Panc1 (cell line): ENCODE data around the gene SAPCD1. TPM values are rescaled to one million over a fixed set of nuclear protein-coding genes. Genes with fewer than 3 reads are reported as not detected.

Source experiments
- ATAC-seq: fragments of 200-7000 bp; cut with Tn5 transposase; 2 replicates; pipeline ENCODE4 v1.9.1; 2020; ENCODE audit warnings: mild to moderate bottlenecking, moderate library complexity
- BruUV-seq: library from RNA; stranded (reverse); fragments of 400-500 nt; replicated peaks from 2 replicates; lab custom pipeline; 2021; lab: Mats Ljungman, UMichigan
- CTCF ChIA-PET: fragments of 300-600 bp; sonication (Branson Sonifier 250); formaldehyde crosslinking; loops from one replicate; lab custom pipeline; 2022; ENCODE audit warnings: antibody characterized with exemption; lab: Charles Lee
- POLR2A ChIA-PET: fragments of 300-600 bp; sonication (Branson Sonifier 250); formaldehyde crosslinking; loops from one replicate; lab custom pipeline; 2022; ENCODE audit warnings: antibody characterized with exemption; lab: Charles Lee
- DNase-seq: peaks from one replicate; pipeline ENCODE4 v3.0.0-alpha.2; 2010; ENCODE audit warnings: low read depth, low spot score
- H3K27ac ChIP-seq: 2 replicates; pipeline ENCODE4 v1.5.1; 2011; ENCODE audit warnings: mild to moderate bottlenecking, low read length, inconsistent platforms
- H3K27me3 ChIP-seq: fragments of 200-500 bp; sonication (Bioruptor generic); 2 replicates; pipeline ENCODE4 v1.6.0; 2014; ENCODE audit warnings: low read length, inconsistent platforms; ENCODE audit not compliant: control insufficient read depth, insufficient read depth
- H3K36me3 ChIP-seq: fragments of 200-500 bp; sonication (Bioruptor generic); 2 replicates; pipeline ENCODE4 v1.5.1; 2014; ENCODE audit warnings: inconsistent platforms, mild to moderate bottlenecking, low read length, moderate library complexity; ENCODE audit not compliant: control insufficient read depth, insufficient read depth
- H3K4me1 ChIP-seq: 2 replicates; pipeline ENCODE4 v1.5.1; 2011; ENCODE audit warnings: inconsistent platforms, mild to moderate bottlenecking, low read length, moderate library complexity; ENCODE audit not compliant: control insufficient read depth, insufficient read depth
- H3K4me3 ChIP-seq, 2 experiments: 2 replicates each; pipeline ENCODE4 v1.5.1; 2011 to 2012; ENCODE audit warnings: low read depth in 2 of 2, low read length in 2 of 2, mild to moderate bottlenecking in 2 of 2, inconsistent platforms in 1 of 2, moderate library complexity in 1 of 2
- H3K9me3 ChIP-seq: fragments of 200-500 bp; sonication (Bioruptor generic); 2 replicates; pipeline ENCODE4 v1.5.1; 2014; ENCODE audit warnings: low read depth, mild to moderate bottlenecking, inconsistent platforms, low read length, moderate library complexity; ENCODE audit not compliant: control insufficient read depth, insufficient read depth
- CTCF ChIP-seq: fragments of 450-650 bp; IDR thresholded peaks from 2 replicates; pipeline ENCODE4 v1.5.1; 2017; ENCODE audit warnings: mild to moderate bottlenecking
- SIN3A ChIP-seq: IDR thresholded peaks from 2 replicates; pipeline ENCODE4 v1.6.1; 2012; ENCODE audit warnings: low read depth, mild to moderate bottlenecking, low read length, moderate library complexity, borderline replicate concordance; ENCODE audit not compliant: insufficient read depth
- TCF7L2 ChIP-seq: IDR thresholded peaks from 2 replicates; pipeline ENCODE4 v1.6.1; 2011; ENCODE audit warnings: mild to moderate bottlenecking, low read depth, low read length, inconsistent platforms
- in situ Hi-C: cut with HindIII; loops from 2 replicates; pipeline ENCODE4 v1.10.0; 2016; ENCODE audit warnings: low sequenced_read_pairs, low pct_unique_long_range_greater_than_20kb
- intact Hi-C: fragments of 100-400 bp; cut with micrococcal nuclease; formaldehyde crosslinking; loops from one replicate; pipeline ENCODE4 v1.10.0; 2022; ENCODE audit not compliant: unreplicated experiment
- total RNA-seq: library from RNA; stranded (reverse); gene quantifications from one replicate; pipeline ENCODE4 v1.2.1, GENCODE V29; 2021; ENCODE audit not compliant: unreplicated experiment

The SAPCD1 gene
- total RNA-seq, 1 experiment from 2014 or later = 6.3 TPM

- no peak overlapping the region for H3K4me3 ChIP-seq
- TF ChIP-seq TCF7L2 = no peak
- no peak overlapping the region for H3K27ac ChIP-seq
- H3K9me3 ChIP-seq = no peaks in the 10 kb centered on the region
- in situ Hi-C loops = no loop called here
- BruUV-seq = no TSS peak
- POLR2A ChIA-PET = no interaction called here
- CTCF ChIA-PET = interaction anchor here (0.7 to 1.4 kb wide), 2 partner anchors 13 to 222 kb away, joined by 3 to 4 read pairs; partner anchors contain the start of gene ATP6V1G2
- H3K27me3 ChIP-seq = no peaks in the 10 kb centered on the region
- H3K4me1 ChIP-seq = no peaks in the 10 kb centered on the region
- no peak for ATAC-seq
- no peaks in the 10 kb centered on the region for H3K36me3 ChIP-seq
- intact Hi-C loops = no loop called here
- no peak for DNase-seq
These were observed 6.2 kb downstream of the SAPCD1 start for GRCh38 chr6:31768363-31769257.

- no peak overlapping the region for H3K4me3 ChIP-seq
- ChIA-PET CTCF (interaction anchor here (0.6 to 1.4 kb wide), 7 partner anchors 31 to 223 kb away, joined by 3 to 7 read pairs (median 3); partner anchors contain the start of gene ATP6V1G2), POLR2A (interaction anchor here (0.9 kb wide), 1 partner anchor 283 kb away, joined by 5 read pairs; no protein-coding TSS in a partner anchor)
- BruUV-seq = no TSS peak
- intact Hi-C loops = loop anchor here (5.0 to 10.0 kb wide), 2 partner anchors 55 to 88 kb away; partner anchors contain the start of genes HSPA1B and LY6G5C
- DNase-seq (no peak), ATAC-seq (peak; percentile 82)
- H3K4me1 ChIP-seq = no peaks in the 10 kb centered on the region
- TF ChIP-seq SIN3A (no peak), CTCF (peak; percentile 94)
- H3K27ac ChIP-seq = no peak overlapping the region
- H3K27me3 ChIP-seq = no peaks in the 10 kb centered on the region
- in situ Hi-C loops = no loop called here
- H3K36me3 ChIP-seq = no peaks in the 10 kb centered on the region
- H3K9me3 ChIP-seq = no peaks in the 10 kb centered on the region
These were observed 7.4 kb downstream of the SAPCD1 start for GRCh38 chr6:31769684-31770371.

- CTCF ChIA-PET = no interaction called here
- Histone ChIP-seq H3K27me3 (no peaks in the 10 kb centered on the region), H3K4me3 (no peak overlapping the region), H3K36me3 (no peaks in the 10 kb centered on the region), H3K9me3 (no peaks in the 10 kb centered on the region), H3K4me1 (peaks cover 9% of the 10 kb centered on the region), H3K27ac (no peak overlapping the region)
- in situ Hi-C loops = no loop called here
- intact Hi-C loops = loop anchor here (5.0 to 10.0 kb wide), 2 partner anchors 54 to 89 kb away; partner anchors contain the start of genes HSPA1B and LY6G5C
- BruUV-seq = no TSS peak
- DNase-seq = no peak
- POLR2A ChIA-PET = no interaction called here
- no peak for ATAC-seq
- TF ChIP-seq CTCF = no peak
These were observed 8.4 kb downstream of the SAPCD1 start for GRCh38 chr6:31770860-31771259.
